T47D (cell line): Measurements from ENCODE around the gene MIF.
"Not testable (repeated sequence)": the region's sequence is repeated elsewhere in the genome, so short reads cannot be mapped to it uniquely, and the experiment has no call there.

Source experiments
- DNase-seq, 2 experiments: peaks; one replicate each; pipeline versions ENCODE4 v3.0.0 to v3.0.0-alpha.2; 2011 to 2012; ENCODE audit warnings: low read depth in 1 of 2, low spot score in 1 of 2
- JUND ChIP-seq: IDR thresholded peaks from 2 replicates; pipeline ENCODE4 v1.6.1; 2012; ENCODE audit warnings: low read depth
- in situ Hi-C: cut with HindIII; loops from 2 replicates; pipeline ENCODE4 v1.10.0; 2016; ENCODE audit warnings: low sequenced_read_pairs, low pct_unique_long_range_greater_than_20kb

MIF gene

GRCh38 chr22:23898006-23898974 is 4.1 kb downstream of the MIF start:
- in situ Hi-C loops: no loop called here
- TF ChIP-seq JUND: no peak
- DNase-seq: no peak

GRCh38 chr22:23899042-23899745 is 5.0 kb downstream of the MIF start:
- in situ Hi-C loops: no loop called here
- no peak for TF ChIP-seq JUND
- no peak for DNase-seq

GRCh38 chr22:23900227-23900626 is 6.0 kb downstream of the MIF start:
- DNase-seq, in situ Hi-C loops: not testable (repeated sequence)

- in situ Hi-C loops: no loop called here
- no peak for DNase-seq
- TF ChIP-seq JUND: no peak
Observed at GRCh38 chr22:23901600-23901999, 7.4 kb downstream of the MIF start.

GRCh38 chr22:23903328-23903971 is 9.3 kb downstream of the MIF start:
- in situ Hi-C loops: no loop called here
- TF ChIP-seq JUND: no peak
- DNase-seq: no peak

DNA sequence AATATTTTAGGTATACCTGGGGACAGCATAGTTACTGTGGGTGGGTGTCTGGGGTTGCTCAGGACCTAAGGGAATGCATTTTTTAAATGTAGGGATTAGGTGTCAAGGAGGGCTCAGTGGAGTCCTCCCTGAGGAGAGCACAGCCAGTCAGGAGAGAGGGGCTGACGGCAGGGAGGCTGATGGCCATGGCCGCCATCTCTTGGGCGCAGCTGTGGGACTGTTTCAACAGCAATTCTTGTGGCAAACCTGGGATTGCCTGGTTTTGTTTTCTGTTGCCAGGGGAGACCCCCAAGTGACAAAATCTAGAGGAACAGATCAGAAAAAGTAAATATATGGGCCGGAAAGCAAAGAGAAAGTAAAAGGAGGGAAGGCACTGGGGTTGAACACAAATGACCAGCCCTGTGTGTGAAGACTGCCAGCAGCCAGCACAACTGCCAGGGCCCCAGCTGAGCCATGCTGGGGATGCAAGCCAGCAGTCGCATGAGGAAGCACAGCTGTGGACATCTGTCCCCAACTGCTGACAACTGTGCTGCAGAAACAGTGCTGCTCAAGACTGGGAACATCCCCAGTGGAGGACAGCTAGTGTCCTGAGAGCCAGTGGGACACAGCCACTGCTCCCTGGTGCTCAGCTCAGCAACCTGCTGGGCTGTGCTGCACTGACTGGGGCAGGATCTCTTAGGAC is 10.5 kb downstream of the MIF start:
- no peak for TF ChIP-seq JUND
- no peak for DNase-seq
- in situ Hi-C loops: no loop called here

DNA sequence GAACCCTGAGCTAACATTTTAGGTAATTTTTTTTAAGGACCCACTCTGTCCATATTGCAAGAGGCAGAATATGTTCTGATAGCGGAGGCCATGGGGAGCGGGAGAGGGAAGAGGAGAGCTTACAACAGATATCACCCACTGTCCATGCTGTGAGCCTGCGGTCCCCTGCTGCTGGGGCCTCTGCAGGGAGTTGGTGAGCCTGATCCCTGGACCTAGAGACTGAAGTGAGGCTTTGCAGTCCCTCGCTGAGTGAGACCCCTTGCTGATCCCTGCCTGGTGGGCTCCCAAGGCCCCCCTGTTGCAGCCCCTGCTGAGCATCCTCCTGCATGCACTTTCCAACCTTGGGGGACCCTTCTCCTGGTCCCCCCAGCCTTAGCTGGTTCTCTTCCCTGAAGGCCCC is 12.5 kb downstream of the MIF start:
- TF ChIP-seq JUND: no peak
- DNase-seq: no peak
- in situ Hi-C loops: no loop called here

DNA sequence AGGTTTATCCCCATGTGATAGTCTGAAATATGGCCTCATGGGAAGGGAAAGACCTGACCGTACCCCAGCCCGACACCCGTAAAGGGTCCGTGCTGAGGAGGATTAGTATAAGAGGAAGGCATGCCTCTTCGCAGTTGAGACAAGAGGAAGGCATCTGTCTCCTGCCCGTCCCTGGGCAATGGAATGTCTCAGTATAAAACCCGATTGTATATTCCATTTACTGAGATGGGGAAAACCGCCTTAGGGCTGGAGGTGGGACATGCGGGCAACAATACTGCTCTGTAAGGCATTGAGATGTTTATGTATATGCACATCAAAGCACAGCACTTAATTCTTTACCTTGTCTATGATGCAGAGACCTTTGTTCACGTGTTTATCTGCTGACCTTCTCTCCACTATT is 13.2 kb downstream of the MIF start:
- in situ Hi-C loops: not testable (repeated sequence)

DNA sequence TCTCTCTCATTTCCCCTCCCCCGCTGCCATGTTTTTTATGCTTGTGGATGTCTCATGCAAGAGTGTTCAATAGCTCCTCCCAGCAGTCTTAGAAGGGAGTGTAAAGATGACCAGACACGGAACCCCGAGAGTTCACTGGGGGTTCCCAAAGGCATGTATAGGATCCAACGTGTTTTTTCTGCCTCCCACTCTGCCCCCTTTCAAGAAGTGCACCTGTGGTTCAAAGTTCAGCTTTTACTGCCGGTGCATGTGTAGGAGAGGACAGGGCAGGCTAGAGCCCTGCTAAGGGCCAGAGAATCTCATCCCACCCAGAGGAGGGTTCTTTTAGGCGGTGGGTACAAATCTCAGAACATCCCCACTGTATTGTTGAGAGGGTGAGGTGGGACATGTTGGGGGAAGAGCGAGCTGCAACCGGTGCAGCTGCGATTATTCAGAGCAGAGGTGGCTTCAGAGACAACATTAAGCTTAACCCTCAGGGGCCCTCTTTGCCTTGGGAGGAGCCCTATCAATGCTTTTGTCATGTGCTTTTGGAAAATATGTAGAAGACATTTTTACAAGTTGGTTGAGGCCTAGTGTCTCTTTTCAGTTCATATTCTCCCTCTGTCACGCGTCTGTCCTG is 14.5 kb downstream of the MIF start:
- DNase-seq: no peak
- TF ChIP-seq JUND: no peak
- in situ Hi-C loops: no loop called here

More for the DNA sequence above, 13.2 kb downstream of the MIF start:
- not testable (repeated sequence) for DNase-seq

GRCh38 chr22:23909296-23909898 is 15.2 kb downstream of the MIF start:
- TF ChIP-seq JUND: no peak
- DNase-seq: no peak
- in situ Hi-C loops: no loop called here

DNA sequence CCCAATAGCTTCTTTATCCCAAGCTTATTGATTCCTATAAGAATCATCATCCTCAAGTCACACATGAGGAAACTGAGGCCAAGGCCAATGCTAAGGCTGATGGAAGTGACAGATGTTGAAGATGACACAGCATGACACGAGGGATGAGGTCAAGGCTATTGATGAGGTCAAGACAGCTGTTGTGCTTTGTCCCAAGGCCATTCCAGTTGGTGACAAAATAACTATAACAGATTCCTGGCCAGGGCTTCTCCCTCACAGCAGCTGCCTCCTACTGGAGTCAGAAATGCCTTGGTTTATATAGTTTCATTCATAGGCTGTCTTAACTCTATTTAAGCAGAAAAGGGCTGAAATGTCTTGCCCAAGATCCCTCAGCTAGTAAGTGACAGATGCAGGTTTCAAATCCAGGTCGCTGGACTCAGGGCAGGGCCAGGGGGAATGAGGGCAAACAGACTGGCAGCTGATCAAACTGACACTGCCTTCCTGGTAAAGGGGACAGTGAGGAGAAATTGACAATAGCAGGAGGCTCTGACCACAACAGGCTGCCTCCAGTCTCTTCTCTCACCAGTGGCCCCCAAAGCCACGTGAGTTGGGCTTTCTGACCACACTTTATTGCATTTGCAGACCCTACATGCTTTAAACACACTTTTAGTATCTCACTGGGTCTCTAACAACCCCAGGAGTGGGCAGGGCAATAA is 16.5 kb downstream of the MIF start:
- DNase-seq: no peak
- in situ Hi-C loops: no loop called here
- no peak for TF ChIP-seq JUND
